ENCODE measurements around the gene SPRED2. TPM values are rescaled to one million over a fixed set of nuclear protein-coding genes. Genes with fewer than 3 reads are reported as not detected.
A peak's percentile ranks its signal among the peaks of the same experiment; 100 is the strongest.

SPRED2 gene
- total RNA-seq, 2 experiments from 2014 or later: 5.9 to 6.7 TPM

DNA sequence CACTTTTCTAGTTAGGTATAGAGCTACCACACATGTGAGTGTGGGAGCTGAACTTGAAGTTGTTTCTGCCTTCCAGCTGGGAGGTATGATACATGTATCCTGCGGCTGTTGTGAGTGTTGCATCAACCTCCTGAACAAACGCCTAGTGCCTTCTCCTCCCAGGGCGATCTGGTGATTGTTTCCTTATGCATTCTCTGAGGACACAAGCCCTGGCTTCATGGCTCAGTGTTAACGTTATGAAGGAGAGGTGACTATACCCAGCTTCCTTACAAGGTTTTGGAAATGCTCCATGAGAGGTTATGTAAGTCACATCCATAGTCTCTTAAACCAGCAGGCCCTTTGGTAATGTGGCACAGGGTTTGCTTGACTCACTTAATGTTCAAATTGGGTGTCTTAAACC is 64.9 kb downstream of the SPRED2 start:
- Mint-ChIP-seq H3K9me3 (no peaks in the 10 kb centered on the region), H3K4me1 (ENCODE audit: low read depth) (peaks cover 12% of the 10 kb centered on the region), H3K36me3 (ENCODE audit: low read depth) (no peaks in the 10 kb centered on the region), H3K4me3 (no peak overlapping the region), H3K27ac (no peak overlapping the region), H3K27me3 (no peaks in the 10 kb centered on the region)
- POLR2A ChIA-PET: interaction anchor here (1.5 to 1.7 kb wide), 2 partner anchors 10 to 15 kb away, joined by 4 to 5 read pairs; no protein-coding TSS in a partner anchor
- no peak for ATAC-seq
- intact Hi-C loops (cut with micrococcal nuclease): loop anchor here (5.0 kb wide), 1 partner anchor 65 kb away; no protein-coding TSS in a partner anchor
- TF ChIP-seq, protein P1, sequence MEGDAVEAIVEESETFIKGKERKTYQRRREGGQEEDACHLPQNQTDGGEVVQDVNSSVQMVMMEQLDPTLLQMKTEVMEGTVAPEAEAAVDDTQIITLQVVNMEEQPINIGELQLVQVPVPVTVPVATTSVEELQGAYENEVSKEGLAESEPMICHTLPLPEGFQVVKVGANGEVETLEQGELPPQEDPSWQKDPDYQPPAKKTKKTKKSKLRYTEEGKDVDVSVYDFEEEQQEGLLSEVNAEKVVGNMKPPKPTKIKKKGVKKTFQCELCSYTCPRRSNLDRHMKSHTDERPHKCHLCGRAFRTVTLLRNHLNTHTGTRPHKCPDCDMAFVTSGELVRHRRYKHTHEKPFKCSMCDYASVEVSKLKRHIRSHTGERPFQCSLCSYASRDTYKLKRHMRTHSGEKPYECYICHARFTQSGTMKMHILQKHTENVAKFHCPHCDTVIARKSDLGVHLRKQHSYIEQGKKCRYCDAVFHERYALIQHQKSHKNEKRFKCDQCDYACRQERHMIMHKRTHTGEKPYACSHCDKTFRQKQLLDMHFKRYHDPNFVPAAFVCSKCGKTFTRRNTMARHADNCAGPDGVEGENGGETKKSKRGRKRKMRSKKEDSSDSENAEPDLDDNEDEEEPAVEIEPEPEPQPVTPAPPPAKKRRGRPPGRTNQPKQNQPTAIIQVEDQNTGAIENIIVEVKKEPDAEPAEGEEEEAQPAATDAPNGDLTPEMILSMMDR (IDR thresholded peaks at IDR 0.05): no peak
- DNase-seq: no peak
- CTCF ChIA-PET: interaction anchor here (0.8 to 2.7 kb wide), 2 partner anchors 8 to 15 kb away, joined by 3 to 7 read pairs; no protein-coding TSS in a partner anchor

DNA sequence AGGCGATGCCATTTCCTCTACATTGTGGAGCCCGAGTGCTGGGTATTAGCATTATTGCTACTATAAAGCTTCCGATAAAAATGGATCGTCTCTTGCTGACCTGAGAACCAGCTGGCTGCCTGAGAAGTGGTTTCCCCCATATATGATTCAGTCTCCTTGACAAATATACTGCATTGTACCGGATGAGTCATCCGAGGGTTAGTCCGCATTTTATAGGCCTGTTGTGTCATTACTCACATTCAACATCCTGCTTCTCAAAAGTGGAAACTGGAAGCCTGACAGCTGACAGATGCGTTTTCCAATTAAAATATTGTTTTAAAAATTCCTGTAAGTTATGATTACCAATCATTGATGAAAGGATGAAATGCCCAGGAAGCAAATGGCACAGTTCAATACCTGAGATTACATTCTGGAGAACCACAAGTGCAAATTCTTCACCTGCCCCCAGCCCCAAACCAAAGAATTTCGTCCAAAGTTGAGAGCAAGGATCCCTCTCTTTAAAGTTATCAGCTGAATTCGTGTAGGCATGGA is 65.7 kb downstream of the SPRED2 start:
- intact Hi-C loops (cut with micrococcal nuclease): loop anchor here (5.0 kb wide), 1 partner anchor 64 kb away; no protein-coding TSS in a partner anchor
- no peak overlapping the region for H3K4me3 Mint-ChIP-seq
- POLR2A ChIA-PET: interaction anchor here (0.5 to 1.7 kb wide), 3 partner anchors 9 to 41 kb away, joined by 3 to 5 read pairs (median 4); no protein-coding TSS in a partner anchor
- DNase-seq (peak; percentile 65), ATAC-seq (peak; percentile 91)
- no peaks in the 10 kb centered on the region for H3K36me3 Mint-ChIP-seq (ENCODE audit: low read depth)
- no peaks in the 10 kb centered on the region for H3K9me3 Mint-ChIP-seq
- TF ChIP-seq, protein P1 (IDR thresholded peaks at IDR 0.05): no peak
- H3K27ac Mint-ChIP-seq: no peak overlapping the region
- no peaks in the 10 kb centered on the region for H3K27me3 Mint-ChIP-seq
- CTCF ChIA-PET: interaction anchor here (2.5 to 2.7 kb wide), 2 partner anchors 14 to 46 kb away, joined by 5 to 7 read pairs; no protein-coding TSS in a partner anchor
- H3K4me1 Mint-ChIP-seq (ENCODE audit: low read depth): peaks cover 13% of the 10 kb centered on the region

DNA sequence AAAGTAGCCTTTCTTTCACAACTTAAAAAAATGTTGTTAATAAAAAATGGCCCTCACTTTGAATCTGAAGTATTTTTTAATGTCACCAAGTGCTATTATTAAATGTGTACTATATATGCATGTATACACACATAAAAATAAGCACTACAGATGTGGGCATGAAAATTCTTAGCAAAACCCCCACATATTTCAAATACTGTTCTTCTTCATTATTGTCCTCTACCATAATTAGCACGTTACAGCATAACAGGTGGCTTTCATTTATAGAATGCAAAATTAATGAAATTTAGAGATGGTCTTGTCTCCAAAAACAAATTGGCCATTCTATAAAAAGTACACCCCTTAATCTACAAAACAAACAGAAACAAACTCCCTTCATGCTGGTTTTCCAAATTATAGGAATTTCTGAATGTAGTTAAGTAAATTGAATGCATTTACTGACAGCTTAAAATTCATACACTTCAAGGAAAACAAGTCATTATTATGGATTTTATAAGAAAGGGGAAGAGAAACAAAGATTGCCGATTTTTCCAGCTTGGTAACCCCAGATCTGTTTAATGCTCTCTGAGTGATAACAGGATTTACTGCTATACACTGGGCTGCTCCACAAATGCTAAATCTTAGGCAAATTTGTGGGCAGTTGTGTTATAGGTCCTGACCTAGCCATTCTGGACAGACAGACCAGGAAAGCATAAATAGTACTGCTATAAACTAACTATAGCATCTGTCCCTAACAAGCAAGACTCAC is 67.2 kb downstream of the SPRED2 start:
- no peak for DNase-seq
- ATAC-seq: no peak
- ChIA-PET CTCF (interaction anchor here (2.5 kb wide), 1 partner anchor 45 kb away, joined by 5 read pairs; no protein-coding TSS in a partner anchor), POLR2A (no interaction called here)
- H3K36me3 Mint-ChIP-seq (ENCODE audit: low read depth): no peaks in the 10 kb centered on the region
- intact Hi-C loops (cut with micrococcal nuclease): loop anchor here (5.0 kb wide), 1 partner anchor 63 kb away; no protein-coding TSS in a partner anchor
- TF ChIP-seq, protein P1 (IDR thresholded peaks at IDR 0.05): no peak
- H3K4me3 Mint-ChIP-seq: no peak overlapping the region
- H3K27me3 Mint-ChIP-seq: no peaks in the 10 kb centered on the region
- H3K4me1 Mint-ChIP-seq (ENCODE audit: low read depth): peaks cover 21% of the 10 kb centered on the region
- no peak overlapping the region for H3K27ac Mint-ChIP-seq
- no peaks in the 10 kb centered on the region for H3K9me3 Mint-ChIP-seq

DNA sequence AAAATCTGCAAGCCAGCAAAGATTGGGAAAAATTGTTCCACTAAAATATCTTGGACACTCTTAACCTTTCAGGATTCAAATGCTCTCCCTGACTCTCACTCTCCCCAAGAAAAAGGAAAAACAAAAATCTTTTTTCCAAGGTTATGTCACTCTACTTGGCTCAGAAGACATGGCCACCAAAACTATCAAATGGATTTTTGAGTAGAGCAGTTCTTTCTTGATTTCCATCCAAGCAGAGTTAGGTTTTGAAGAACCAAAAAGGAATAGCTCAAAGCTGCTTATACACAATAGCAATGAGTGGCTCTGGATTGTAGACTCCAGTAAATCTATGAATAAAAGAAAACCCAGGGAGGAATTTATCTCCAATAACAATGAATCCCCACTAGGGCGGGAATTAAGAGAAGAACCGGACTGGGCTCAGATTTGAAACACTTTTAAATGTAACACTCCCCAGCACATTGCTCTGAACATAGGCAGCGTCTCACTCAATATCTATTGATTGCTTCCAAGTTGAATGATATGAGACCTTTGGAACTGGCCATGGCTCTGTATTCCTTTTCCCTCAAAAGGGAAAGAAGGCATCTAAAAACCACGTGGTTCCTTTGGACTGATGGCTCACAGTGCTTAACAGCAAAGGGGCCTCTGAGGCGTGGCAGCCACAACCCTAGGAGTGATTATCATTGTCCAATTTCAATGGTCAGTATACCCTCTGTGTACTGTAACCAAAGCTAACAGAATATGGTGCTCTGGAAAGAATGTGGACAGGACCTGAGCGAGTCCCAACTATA is 68.3 kb downstream of the SPRED2 start:
- Mint-ChIP-seq H3K4me3 (no peak overlapping the region), H3K36me3 (ENCODE audit: low read depth) (no peaks in the 10 kb centered on the region), H3K4me1 (ENCODE audit: low read depth) (peaks cover 26% of the 10 kb centered on the region), H3K27me3 (no peaks in the 10 kb centered on the region), H3K27ac (no peak overlapping the region), H3K9me3 (no peaks in the 10 kb centered on the region)
- CTCF ChIA-PET: interaction anchor here (2.5 kb wide), 1 partner anchor 44 kb away, joined by 5 read pairs; no protein-coding TSS in a partner anchor
- DNase-seq: no peak
- TF ChIP-seq, protein P1 (IDR thresholded peaks at IDR 0.05): no peak
- intact Hi-C loops (cut with micrococcal nuclease): no loop called here
- ATAC-seq: no peak
- POLR2A ChIA-PET: no interaction called here

Measured in activated CD8-positive, alpha-beta T cell treated with anti-CD3 and anti-CD28 coated beads for 36 hours (primary cell).